Measurements from ENCODE around the gene COMMD1. TPM values are rescaled to one million over a fixed set of nuclear protein-coding genes. Genes with fewer than 3 reads are reported as not detected.
"Not testable (repeated sequence)": the region's sequence is repeated elsewhere in the genome, so short reads cannot be mapped to it uniquely, and the experiment has no call there.

Gene COMMD1
- polyA plus RNA-seq, 3 donors = 69.2 to 82.8 (median 77.2) TPM

GRCh38 chr2:62056341-62056740 is 150.9 kb downstream of the COMMD1 start:
- no peak for DNase-seq

GRCh38 chr2:62065243-62065642 is 159.8 kb downstream of the COMMD1 start:
- no peak for DNase-seq

DNA sequence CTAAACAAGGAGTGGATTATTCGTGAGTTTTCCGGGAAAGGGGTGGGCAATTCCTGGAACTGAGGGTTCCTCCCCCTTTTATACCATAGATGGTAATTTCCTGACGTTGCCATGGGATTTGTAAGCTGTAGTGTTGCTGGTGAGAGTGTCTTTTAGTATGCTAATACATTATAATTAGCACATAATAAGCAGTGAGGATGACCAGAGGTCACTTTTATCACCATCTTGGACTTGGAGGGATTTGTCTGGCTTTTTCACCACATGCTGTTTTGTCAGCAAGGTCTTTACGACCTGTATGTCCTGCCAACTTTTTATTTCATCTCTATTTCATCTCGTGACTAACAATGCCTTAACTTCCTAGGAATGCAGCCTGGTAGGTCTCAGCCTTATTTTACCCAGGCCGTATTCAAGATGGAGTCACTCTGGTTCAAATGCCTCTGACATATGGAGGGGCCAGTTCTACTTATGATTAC is 165.7 kb downstream of the COMMD1 start:
- no peak for DNase-seq

DNA sequence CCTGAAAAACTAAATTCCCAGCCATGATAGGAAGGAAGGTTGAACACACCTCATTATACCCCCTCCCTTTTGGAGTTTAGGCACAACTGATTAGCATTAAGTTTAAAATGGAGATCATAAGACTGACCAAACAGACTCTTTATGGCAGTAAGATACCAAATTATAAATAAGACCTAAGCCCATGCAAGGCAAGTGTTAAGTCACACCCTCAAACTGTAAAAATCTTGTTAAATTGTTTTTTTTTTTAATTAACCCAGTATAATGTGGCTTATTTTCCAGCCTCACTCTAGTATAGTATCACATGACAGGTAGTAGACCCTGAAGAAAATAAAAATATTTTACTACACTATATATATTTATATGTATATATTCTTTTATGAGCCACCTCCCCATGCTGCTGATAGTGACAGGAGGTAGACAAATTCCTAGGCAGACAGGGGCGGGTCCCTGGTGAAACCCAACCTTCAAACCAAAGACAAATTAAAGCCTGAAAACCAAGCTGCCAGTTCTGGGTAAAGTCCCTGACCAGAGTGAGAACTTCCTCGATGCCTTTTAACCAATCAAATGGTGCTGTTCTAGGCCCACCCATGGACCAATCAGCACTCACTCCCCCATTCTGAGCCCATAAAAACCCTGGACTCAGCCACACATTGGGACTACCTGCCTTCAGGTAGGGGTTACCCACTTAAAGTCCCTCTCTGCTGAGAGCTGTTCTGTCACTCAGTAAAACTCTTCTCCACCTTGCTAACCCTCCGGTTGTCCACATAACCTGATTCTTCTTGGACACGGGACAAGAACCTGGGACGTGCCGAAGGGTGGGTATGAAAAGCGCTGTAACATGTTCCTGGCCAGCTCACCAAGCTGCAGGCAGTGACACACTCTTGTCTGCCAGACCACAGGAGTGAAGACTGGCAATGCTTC is 166.5 kb downstream of the COMMD1 start:
- no peak for DNase-seq

DNA sequence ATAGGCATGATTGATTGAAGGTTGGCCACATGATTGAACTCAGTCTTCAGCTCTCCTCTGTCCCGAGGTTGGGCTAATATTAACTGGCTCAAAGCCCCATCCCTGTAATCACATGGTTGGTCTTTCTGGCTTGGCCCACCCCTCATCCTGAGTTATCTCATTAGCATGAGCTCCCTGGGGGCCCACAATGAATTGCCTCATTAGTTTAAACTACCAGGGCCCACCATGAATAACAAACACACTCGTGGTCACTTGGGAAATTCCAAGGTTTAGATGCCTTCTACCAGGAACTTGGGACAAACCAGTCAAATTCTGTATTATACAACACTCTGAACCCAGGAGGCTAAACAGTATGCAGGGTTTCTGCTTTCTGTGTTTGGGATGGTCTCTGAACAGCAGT is 168.8 kb downstream of the COMMD1 start:
- no peak for DNase-seq

- DNase-seq = no peak
Measured at GRCh38 chr2:62076980-62077638, 171.6 kb downstream of the COMMD1 start.

GRCh38 chr2:62084801-62085200 is 179.3 kb downstream of the COMMD1 start:
- no peak for DNase-seq

DNA sequence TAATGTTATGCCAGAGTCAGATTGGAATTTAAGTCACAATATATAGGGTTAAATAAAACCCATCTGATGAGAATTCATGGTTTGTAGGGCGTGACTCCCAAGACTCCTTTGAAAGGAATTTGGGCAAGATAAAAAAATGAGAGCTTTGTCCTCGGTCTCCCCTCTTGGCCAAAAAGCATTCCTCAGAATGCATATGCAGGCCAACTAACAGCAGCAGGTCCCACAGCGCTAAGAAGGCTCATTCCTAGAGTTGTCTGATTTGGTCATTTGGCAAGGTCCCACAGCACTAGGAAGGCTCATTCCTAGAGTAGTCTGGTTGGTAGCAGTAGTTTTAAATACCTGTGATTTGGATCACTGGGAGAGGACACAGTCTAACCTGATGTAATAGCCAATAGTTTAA is 184.2 kb downstream of the COMMD1 start:
- no peak for DNase-seq

DNA sequence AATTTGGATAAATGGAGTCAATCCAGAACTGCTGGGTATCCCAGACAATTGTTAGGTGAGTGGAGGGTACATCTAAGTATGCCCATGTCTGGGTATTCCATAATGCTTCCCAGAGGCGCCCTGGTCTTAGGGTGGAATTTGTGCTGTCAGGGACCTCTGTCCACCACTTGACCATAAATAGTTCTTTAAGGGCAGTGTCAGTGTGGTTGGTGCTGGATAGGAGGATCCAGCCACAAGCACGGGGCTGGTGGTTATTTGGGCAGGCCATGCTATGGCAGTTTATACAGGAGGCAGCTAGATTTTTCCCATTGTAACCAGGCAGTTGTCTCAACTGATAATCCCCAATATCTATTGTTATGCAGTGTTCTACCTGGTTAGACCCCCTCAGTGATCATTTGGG is 186.0 kb downstream of the COMMD1 start:
- DNase-seq = no peak

DNA sequence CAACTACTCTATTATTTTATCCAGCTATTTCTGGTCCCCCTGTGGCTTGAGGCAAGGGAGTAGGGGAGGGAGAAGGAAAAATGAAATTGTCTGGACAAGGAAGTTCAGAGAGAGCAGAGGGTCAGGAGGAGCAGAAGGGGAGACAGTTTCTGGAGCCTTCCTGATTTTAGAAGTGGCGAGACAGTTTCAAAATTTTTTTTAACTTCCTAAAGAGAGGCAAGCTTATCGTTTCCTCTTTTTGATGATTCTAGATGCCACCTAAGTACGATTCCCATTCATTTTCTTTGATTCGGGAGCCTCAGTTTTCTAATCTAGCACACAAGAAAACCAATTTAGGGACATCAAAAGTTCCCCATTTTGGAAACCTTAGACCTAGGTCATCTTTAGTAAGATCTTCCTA is 193.6 kb downstream of the COMMD1 start:
- no peak for DNase-seq

GRCh38 chr2:62099523-62100175 is 194.2 kb downstream of the COMMD1 start:
- DNase-seq = no peak

- DNase-seq = no peak
Measured at GRCh38 chr2:62101886-62102285, 196.4 kb downstream of the COMMD1 start.

DNA sequence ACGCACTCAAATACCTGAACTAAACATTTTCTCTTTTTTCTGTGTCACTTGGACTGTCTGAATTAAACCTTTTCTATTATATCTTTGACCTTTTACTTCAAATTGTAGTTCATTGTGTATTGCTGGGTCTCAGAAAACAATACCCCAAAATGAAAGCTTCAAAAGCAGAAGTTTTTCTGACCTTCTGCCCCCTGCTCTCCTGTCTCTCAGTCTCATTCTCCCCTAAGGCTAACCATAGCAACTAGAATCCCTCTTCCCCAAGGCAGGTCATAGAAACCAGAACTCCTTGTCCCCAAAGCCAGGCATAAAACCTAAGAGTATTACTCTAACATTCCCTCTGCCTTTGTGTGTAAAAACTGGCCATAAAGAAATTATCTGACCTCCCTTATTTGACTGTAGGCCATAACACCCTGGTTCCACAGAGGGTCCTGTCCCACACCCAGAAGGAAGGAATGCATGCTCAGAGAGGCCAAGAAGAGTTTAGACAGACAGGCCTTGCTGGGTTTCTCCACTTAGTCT is 197.0 kb downstream of the COMMD1 start:
- no peak for DNase-seq

- no peak for DNase-seq
Measured at GRCh38 chr2:62109554-62109953, 204.1 kb downstream of the COMMD1 start.

DNA sequence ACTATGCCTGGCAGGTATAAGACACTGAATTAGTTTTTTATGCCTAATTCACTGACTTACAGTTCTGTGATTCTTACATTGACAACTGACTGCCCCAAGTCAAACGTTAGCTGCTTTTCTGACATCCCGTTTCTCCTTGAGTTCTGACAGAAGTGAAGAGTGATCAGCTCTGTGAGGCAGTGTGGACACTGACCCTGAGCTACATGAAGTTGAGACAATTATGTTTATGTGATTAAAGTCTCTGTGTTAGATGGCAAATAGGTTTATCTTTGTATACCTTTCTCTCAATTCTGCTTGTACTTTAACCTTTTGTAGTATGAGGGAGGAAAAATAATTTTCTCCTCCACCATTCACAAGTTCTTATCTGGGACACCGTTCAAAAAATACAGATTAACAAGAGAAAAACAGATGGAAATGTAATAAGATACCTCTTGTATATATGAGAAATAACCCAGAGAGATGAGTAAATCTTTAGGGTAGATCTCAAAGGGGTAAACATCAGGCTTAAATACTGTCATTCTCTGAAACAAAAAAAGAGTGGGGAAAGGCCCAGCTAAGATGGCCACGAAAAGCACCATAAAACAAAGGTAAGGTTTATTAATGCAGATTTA is 205.0 kb downstream of the COMMD1 start:
- no peak for DNase-seq

DNA sequence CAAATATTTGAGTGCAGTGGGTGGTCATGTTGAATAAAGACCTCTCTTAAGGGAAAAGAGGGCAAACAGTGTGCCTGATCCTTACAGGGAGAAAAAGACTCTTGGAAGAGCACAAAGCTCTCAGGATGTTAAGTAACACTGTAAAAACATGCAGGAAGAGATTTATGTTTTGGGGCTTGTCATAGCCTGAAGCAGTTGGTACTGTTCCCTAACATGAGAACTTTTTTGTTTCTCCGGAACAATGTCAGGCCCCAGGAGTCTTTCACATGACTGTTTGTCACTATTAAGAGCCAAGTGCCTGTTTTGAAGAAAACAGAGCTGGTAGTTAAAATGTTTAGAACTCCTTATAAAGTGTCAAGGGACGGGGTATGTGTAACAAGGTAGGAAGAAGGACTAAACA is 206.7 kb downstream of the COMMD1 start:
- peak; percentile 41 for DNase-seq

GRCh38 chr2:62114564-62114963 is 209.1 kb downstream of the COMMD1 start:
- DNase-seq = no peak

DNA sequence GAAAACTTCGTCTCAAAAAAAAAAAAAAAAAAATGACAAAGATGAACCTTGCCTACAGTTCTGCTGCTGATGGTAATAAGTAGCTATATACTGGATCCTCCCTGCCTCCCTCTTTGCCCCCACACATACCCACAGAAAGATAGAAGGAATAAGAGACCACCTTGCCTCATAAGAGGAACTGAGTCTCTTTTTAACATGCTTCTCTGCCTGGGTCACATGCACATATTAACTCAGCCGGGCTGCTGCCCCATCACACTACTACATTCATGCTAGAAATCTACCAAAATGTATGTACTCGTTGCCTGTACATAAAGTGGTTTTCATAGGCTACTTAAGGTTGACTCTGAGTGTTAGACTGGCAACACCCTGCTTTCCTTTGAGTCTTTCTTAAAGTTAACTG is 211.5 kb downstream of the COMMD1 start:
- DNase-seq = no peak

GRCh38 chr2:62118160-62118559 is 212.7 kb downstream of the COMMD1 start:
- no peak for DNase-seq

- no peak for DNase-seq
Measured at GRCh38 chr2:62119311-62119974, 214.0 kb downstream of the COMMD1 start.

GRCh38 chr2:62126239-62126638 is 220.8 kb downstream of the COMMD1 start:
- not testable (repeated sequence) for DNase-seq

Measured in renal pelvis (tissue), 4 donors.